HT1080 (cell line): Measurements from ENCODE around the gene TFDP2. TPM values are rescaled to one million over a fixed set of nuclear protein-coding genes. Genes with fewer than 3 reads are reported as not detected.
"Not testable (repeated sequence)": the region's sequence is repeated elsewhere in the genome, so short reads cannot be mapped to it uniquely, and the experiment has no call there.

Source experiments
- DNase-seq: peaks from one replicate; pipeline ENCODE4 v3.0.0-alpha.2; 2015; ENCODE audit warnings: low read depth
- total RNA-seq: library from RNA; depleted of rRNA; stranded (reverse); fragments of >200 nt; shearing (Covaris generic); gene quantifications from 2 replicates; pipeline ENCODE4 v1.2.3, GENCODE V29; 2014

The TFDP2 gene
- total RNA-seq, 1 experiment from 2014 or later: 87.7 TPM

DNA sequence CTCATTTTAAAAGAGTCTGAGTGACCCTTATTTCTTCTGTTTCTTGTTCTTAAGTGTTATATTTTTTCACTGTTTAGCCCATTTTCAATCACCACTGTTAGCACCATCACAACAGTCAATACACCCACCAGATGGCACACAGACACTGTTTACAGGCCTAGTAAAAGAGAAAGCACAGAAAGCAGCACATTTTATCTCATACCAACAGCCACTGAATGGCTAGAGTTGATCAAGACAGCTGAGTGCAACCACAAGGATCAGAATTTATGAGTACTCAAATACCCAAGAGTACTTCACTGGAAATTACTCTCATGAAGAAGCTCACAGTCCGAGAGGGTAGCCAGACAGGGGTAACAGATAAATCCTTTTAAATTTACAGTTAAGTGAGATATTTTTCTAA is 127.0 kb downstream of the TFDP2 start:
- no peak for DNase-seq

DNA sequence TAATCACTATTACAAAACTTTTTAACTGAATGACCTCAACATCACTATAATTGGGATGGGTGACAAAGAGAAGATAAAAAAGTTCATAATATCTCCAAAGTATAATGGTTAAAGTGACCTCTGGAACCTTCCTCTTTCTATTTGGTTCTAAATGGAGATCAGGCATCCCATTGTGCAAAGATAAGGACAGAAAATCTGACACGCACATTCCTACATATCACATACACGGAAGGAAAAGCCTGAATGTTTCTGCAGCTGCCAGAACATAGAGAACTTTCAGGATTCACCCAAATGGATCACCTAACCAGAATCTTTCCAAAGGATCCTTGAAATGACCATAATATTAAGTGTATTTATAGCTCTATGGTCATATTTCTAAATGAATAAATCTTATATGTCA is 128.2 kb downstream of the TFDP2 start:
- no peak for DNase-seq

DNA sequence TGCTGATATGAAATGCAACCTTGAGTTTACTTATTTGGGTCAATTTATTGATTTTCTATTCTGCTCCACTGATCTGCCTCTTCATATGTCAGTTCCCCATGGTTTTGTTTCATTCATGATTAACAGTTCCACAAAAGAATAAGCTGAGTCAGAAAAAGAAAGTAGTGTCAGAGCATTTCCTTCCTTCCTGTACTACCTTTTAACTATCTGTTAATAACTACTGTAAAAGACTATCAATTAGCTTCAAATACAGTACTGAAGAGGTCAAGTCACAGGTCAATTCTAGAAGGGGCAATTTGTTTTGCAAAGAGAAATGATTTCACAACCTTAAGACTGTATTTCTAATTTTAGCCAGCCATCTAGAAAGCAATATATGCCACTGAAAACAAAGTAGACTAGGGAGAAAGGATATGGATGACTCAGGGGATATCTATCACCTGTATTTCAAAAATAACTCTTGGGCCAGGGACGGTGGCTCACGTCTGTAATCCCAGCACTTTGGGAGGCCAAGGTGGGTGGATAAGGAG is 129.5 kb downstream of the TFDP2 start:
- DNase-seq: peak; percentile 63

DNA sequence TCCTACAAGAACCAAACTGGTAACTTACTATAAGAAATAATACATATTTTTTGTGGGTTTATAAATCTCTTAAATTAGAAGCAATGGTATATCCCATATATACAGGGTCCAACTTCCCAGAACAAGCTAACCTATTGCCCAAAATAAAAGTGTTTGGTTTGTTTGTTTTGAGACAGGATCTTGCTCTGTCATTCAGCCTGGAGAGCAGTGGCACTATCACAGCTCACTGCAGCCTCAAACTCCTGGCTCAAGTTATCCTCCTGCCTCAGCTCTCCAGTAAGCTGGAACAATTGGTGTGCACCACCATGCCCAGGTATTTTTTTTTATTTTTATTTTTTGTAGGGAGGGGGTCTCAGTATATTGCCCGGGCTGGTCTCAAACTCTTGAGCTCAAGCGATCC is 135.4 kb downstream of the TFDP2 start:
- DNase-seq: no peak

DNA sequence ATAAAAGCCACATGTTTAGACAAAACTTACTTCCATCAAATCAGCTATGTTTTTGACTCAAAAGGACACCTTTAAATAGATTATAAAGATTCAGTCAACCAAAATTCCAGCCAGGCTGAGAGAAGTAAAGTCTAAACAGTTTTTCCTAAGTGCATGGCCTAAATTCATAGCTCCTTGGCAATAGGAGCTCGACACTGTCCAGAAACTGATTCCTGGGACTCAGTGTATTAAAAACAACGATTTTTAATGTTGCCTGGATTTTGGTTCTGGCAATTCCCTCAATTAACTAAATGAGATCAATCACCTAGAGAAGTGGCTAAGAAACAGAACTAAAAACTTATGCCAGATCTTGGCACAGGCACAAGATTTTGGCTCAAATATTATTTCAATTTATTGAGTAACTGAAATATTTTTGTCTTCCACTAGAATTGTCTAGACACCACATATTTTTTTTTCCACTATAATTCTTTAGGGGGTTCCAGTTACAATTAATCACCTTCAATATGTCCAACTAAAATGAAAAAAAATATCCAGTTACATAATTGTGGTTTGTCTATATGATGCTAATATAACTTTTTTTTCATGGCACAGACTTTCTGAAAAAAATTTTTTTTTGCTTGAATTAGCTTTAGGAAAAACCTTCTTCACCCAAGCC is 135.9 kb downstream of the TFDP2 start:
- DNase-seq: no peak

DNA sequence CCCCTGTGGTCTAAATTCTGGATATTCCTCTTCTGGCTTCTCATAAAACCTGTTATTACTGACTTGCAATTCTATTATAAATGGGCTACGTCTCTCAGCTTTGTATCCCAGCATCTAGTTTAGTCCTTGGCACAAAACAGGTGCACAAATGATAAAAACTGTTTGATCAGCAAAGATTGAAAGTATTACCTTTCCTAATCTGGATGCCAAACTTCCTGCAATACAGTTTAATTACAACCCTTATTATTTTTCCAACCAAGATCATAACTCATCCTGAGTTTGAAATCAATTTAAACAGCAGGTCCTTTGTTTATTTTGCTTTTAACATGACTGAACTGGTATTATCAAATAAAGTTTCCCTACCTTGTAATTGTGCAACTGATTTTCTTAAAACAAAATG is 140.3 kb downstream of the TFDP2 start:
- no peak for DNase-seq

DNA sequence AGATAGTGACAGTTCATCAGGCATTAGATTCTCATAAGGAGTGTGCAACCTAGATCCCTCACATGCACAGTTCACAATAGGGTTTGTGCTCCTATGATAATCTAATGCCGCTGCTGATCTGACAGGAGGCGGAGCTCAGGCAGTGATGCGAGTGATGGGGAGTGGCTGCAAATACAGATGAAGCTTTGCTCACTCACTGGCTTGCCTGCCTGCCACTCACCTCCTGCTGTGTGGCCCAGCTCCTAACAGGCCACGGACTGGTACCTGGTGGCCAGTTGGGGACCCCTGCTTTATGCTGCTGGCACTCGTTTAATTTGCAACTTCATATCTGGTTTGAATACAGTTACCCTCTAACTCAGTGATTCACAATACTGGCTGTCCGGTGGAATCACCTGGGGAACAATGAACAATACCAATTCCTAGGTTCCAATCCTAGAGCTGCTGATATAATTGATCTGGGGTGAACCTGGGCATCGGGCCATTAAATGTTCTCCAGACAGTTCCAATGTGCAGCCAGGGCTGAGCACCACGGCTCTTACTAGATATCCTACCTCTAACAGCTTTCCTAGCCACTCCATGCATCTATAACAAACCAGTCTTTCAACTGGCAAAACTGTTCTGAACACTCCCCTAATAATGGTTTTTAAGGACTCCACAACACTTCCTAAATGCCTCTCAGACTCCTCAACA is 141.5 kb downstream of the TFDP2 start:
- DNase-seq: no peak

DNA sequence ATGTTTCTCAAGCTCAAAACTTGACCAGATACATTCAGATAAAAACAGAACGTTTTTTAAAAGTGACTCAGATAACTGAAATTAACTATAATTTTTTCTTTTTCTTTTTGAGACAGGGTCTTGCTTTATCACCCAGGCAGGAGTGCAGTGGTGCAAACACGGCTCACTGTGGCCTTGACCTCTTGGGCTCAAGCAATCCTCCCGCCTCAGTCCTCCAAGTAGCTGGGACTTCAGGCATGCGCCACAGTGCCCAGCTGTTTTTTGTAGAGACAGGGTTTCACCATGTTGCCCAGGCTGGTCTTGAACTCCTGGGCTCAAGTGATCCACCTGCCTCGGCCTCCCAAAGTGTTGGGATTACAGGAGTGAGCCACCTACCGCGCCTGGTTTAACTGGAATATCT is 144.4 kb downstream of the TFDP2 start:
- not testable (repeated sequence) for DNase-seq

DNA sequence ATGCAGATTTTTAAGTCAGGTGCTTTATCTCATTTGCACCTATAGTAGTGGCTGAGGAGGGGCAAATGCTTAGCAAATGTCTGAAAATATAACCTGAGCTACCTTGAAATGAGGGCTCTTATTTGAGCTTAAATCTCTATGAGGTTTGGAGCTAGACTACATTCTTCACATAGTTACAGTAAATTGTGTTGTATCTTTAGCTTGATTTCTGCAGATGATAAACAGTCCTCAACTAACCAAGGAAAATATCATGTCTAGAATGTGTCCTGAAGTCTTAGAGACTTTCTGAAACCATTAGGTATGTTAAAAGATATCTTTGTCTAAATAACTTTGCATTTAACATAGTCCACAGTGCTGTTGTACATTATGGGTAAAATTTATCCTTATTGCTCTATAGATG is 145.3 kb downstream of the TFDP2 start:
- DNase-seq: no peak

DNA sequence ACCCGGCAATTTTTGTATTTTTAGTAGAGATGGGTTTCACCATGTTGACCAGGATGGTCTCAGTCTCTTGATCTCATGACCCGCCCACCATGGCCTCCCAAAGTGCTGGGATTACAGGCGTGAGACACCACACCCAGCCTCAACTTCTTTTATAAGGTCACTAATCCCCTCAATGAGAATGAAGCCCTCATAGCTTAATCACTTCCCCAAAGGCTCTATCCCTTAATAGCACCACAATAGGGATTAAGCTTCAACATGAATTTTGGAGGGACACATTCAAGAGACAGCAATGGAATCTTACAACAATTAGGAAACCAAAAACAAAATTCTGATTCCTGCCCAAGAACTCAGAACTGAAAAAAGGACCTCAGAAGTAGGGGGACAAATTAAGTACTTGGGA is 146.1 kb downstream of the TFDP2 start:
- DNase-seq: no peak

DNA sequence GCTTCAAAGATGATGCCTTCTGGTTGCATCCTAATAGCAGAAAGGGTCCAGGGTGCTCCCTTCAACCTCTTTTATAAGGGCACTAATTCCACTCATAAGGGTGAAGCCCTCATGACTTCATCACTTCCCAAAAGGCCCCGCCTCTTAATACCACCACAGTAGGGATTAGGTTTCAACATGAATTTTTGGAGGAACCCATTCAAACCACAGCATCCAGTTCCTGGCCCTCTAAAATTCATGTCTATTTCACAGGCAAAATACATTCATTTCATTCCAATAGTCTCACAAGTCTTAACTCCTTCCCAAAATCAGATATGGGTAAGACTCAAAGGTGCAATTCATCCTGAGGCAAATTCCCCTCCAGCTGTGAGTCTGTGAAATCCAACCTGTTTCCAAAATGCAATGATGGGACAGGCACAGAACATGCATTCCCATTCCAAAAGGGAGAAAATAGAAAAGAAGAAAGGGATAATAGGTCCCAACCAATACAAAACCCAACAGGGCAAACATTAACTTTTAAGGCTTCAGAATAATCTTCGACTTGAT is 148.9 kb downstream of the TFDP2 start:
- no peak for DNase-seq

DNA sequence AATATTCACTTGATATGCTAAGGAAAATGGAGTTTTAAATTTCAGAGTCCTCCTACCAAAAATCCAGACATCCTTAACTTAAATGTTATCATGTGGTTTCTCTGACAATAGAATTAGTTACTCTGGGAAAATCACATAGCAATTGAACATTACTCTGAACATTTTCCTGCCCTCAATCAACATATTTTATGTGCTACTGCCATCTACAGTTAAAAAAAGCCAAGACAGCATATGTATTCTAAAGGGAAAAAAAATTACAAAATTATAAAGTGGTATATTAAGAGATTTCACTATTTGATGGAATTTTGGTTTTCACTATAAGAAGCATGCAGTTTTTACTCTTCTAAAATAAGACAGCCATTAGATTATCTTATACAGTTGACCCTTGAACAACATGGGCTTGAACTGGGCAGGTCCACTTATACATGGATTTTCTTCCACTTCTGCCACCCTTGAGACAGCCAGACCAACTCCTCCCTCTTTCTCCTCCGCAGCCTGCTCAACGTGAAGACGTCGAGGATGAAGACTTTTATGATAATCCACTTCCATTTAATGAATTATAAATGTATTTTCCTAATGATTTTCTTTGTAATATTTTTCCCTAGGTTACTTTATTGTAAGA is 150.6 kb downstream of the TFDP2 start:
- DNase-seq: peak; percentile 34

DNA sequence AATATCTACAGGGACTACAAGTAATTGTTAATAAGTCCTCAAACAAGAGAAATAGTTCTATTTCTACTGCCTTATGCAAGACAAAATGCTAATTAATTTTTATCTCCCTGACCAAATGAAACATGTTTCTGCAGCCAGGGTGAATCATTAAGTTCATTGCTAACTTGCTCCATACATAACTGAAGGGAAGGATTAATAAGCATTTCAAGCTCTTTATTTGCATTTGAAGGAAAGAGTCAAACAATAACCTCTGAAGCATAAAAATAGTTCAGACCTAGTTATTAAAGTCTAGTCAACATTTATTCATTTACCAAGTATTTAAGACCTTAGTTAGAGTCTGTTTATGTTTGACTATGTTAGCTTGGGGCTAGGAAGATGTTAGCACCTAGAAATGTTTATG is 152.9 kb downstream of the TFDP2 start:
- DNase-seq: no peak

DNA sequence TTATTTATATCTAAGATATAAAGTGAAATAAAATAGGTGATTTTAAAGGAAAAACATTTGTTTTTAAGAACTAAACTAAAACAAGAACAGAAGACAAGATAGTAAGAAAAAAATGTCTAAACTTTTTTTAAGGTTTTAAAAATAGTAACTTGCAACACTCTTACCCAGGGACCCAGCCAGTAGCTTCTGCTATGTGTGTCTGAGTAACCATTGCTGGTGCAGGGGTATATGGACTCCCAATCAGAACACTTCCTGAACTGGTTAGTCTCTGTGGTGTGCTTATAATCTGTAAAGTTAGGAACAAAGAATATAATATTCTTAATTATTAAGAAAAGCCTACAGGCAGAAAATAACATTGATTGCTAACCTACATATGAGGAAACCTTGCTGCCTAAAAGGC is 154.5 kb downstream of the TFDP2 start:
- no peak for DNase-seq

DNA sequence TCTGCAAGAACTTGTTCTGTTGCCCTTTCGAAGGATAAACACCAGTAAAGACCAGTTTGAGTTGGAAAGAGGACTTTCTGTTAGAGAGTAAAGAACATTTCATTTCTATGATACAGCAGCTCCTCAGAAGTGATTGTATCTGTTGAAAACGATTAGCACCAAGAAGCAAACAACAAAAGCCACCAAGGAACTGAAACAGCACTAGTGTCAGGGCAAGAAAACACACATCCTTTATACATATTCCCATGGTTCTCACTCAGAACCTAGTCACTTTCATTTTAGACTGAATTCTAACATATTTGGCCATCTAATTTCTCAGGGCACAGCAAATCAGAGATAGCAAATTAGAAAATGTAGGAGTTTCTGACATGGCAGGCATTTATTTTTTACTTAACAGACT is 156.8 kb downstream of the TFDP2 start:
- DNase-seq: no peak

DNA sequence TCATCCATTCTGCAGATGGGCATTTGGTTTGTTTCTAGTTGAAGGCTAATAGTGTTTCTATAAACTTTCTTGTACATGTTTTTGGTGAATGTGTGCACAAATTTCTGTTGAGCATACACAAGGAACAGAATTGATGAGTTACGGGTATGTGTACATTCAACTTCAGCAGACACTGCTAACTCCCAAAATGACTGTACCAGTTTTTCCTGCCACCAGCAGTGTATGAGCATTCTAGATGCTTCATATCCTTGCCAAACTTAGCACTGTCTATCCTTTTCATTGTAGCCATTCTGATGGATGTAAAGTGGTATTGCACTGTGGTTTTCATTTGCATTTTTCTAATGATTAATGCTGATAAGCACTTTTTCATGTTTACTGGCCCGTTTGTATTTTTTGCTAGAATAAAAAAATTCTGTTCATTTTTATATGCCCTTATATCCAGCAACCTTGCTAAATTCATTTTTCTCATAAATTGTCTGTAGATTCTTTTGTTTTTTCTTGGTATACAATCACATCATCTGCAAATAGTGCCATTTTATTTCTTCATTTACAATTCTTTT is 162.7 kb downstream of the TFDP2 start:
- no peak for DNase-seq

DNA sequence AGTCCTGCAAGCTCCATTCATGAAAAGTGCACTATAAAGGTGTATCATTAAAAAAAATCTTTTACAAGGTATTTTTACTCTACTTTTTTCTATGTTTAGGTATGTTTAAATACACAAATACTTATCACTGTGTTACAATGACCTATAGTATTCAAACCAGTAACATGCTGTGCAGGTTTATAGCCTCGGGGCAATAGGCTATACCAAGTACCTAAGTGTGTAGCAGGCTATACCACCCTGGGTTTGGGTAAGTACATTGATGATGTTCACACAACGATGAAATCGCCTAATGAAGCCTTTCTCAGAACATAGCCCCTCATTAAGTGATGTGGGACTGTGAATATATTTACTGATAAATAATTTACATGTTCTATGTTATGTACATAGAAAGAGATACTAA is 168.3 kb downstream of the TFDP2 start:
- no peak for DNase-seq

DNA sequence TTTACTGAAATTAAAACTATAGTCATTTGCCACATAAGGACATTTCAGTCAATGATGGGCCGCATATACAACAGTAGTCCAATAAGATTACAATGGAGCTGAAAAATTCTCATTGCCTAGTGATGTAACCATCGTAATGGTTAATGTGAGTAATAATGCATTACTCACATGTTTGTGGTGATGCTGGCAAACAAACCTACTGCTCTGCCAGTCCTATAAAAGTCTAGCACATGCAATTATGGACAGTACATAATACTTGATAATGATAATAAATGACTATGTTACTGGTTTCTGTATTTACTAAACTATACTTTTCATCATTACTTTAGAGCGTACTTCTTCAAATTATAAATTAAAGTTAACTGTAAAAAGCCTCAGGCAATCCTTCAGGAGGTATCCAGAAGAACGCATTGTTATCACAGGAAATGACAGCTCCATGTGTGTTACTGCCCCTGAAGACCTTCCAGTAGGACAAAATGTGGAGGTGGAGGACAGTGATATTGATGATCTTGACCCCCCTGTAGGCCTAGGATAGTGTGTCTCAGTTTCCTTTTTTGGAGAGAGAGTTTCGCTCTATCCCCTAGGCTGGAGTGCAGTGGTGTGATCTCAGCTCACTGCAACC is 170.2 kb downstream of the TFDP2 start:
- peak; percentile 85 for DNase-seq

DNA sequence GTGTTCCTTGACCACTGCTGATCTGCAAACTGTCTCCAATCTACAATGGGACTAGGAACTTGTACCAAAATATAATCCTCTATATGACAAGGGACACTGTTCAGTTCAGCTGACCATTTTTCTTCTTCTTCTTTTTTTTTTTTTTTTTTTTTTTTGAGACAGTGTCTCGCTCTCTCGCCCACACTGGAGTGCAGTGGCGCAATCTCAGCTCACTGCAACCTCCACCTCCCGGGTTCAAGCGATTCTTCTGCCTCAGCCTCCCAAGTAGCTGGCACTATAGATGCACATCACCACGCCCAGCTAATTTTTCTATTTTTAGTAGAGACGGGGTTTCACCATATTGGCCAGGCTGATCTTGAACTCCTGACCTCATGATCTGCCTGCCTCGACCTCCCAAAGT is 174.6 kb downstream of the TFDP2 start:
- not testable (repeated sequence) for DNase-seq

DNA sequence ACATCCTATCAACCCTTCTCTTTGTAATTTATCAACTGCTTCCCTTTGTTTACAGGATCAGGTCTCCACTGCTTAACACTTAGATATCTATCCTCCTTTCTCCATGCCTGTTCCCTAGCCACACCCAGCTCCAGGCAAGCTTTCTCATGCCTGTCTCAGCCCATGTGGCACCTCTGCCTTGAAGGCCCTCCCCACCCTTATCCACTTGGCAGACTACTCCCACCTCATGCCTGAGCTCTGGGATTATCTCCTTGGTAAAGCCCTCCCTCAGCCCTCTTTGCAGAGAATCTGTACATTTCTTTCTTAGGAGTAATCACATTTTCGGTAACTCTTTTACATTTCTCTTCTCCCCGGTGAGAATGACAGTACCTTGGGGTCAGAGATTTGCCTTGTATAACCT is 176.9 kb downstream of the TFDP2 start:
- no peak for DNase-seq

DNA sequence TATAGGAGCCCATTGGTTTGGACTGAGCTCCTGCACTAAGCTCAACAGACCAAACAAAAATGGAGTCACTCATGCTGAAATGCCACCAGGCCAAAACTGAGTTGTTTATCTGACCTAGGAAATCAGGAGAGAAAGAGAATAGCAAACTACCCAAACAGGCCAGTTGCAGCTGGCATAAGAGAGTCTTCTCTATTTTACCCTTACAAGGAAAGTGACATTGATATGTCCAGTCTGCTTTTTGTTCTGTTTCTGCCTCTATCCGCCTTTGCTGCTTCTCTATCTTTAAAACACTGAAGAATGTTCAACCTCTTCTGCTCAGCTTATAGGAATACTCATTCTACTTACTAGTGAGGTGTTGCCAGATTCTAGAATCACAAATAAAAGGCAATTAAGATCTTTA is 177.8 kb downstream of the TFDP2 start:
- DNase-seq: no peak

DNA sequence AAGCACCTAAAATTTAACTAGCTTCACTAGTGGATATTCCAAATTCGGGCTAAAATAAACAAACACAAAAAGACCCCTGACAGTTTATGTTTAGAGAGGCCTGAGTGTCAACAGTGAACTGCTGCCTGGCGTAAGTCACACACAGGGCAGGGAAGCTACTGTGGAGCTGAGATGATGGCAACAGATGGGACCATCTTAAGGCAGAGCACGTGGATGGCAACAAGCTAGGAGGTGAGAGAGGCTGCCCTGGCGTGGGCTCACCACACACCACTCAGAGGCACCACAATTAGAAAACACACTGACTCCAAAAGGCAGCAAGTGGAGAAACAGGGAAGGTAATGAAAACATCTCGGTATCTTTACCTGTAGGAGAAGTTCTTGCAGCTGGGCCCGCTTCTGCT is 179.6 kb downstream of the TFDP2 start:
- DNase-seq: no peak
